CD4-positive, alpha-beta T cell treated with Interleukin-1 beta for 1 hour (primary cell): ENCODE data around the gene SYCE3.

Experiments used
- DNase-seq, 2 donors: peaks; one replicate each; pipeline ENCODE4 v3.0.0-alpha.2; 2020 to 2022

SYCE3 gene

GRCh38 chr22:50516891-50517290 lies 45.8 kb downstream of the SYCE3 start:
- no peak for DNase-seq

- no peak for DNase-seq
Observed at GRCh38 chr22:50516068-50516467, 46.7 kb downstream of the SYCE3 start.

- no peak for DNase-seq
Observed at GRCh38 chr22:50513175-50513574, 49.5 kb downstream of the SYCE3 start.

GRCh38 chr22:50508897-50509296 lies 53.8 kb downstream of the SYCE3 start:
- no peak for DNase-seq

GRCh38 chr22:50507991-50508884 lies 54.5 kb downstream of the SYCE3 start, which contains the start of gene NCAPH2:
NCAPH2 (plus strand) TSS chr22:50508224; CDS start chr22:50508338, 114 bp downstream.
- peak; percentile 97 for DNase-seq

- DNase-seq, result peak; percentile 93 to 94
Observed at GRCh38 chr22:50507421-50507990, 55.2 kb downstream of the SYCE3 start, which contains the start of gene LMF2. LMF2 (minus strand) TSS chr22:50507702; CDS start chr22:50507675, 27 bp downstream.

DNA sequence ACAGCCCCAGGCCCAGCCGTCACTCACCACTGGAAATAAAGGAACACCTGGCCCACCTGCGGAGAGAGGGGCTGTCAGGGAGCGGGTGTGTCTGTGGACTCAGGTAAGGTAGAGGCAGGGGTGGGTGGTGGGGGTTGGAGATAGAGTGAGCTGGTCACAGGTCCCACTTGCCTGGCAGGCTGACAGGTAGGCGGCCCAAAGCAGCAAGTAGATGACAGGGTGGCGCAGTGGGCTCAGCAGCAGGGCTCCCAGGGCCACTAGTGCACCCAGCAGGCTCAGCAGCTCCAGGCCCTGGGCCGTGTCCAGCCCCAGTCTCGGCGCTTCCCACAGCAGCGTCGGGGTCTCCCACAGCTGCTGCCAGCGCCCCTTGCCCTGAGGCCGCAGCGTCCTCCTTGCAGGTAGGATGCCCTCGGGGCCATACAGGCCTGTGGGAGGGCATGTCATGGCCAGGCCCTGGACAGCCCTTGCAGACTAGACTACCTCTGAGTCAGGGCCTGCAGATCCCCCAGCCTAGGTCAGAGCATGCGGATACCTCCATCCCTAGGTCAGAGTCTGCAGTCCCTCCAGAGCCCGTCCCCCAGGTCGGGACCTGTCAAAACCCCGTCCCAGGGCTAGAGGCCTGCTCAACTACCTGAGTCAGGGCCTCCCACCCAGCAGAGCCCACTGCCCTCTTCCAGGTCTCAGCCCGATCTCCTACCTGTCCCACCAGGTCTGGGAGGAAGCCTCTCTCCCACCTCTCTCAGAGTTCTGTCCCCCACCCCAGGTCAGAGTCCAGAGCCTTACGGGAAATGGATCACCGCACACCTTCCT lies 55.9 kb downstream of the SYCE3 start:
- no peak for DNase-seq

DNA sequence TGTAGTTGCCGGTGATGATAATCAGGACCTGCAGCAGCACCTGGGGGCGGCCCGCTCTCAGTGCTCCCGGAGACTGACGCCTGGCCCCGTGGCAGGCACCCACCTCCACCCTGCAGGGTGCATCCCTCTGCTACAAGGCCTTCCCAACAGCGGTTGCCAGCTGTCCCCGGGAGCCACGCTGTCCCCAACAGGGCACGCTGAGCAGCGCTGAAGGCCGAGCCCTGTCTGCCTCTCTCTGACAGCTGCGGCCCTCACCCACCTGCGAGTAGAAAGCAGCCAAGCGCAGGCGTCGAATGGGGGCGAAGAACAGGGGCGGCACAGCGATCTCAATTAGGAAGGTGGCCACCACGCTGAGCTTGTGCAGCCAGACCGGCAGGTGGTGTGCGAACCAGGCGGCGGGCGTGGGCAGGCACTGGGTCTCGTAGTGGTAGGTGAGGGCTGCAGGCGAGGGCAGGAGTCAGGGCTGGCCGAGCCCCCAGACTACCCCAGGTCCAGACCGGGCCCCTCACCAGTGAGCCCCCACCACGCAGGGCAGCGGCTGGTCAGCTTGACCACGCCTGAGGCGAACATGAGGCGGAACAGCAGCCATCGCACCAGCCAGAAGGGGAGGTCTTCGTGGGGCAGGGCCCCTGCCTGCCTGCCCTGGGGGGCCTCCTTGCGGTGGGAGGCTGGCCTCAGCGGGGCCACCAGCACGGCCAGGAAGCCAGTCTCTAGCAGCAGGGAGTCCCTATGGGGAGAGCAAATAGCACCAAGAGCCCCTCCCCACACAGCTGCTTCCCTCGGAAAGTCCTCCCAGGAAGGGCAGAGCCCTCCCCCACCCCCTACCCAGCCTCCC lies 56.7 kb downstream of the SYCE3 start:
- DNase-seq, result no peak

DNA sequence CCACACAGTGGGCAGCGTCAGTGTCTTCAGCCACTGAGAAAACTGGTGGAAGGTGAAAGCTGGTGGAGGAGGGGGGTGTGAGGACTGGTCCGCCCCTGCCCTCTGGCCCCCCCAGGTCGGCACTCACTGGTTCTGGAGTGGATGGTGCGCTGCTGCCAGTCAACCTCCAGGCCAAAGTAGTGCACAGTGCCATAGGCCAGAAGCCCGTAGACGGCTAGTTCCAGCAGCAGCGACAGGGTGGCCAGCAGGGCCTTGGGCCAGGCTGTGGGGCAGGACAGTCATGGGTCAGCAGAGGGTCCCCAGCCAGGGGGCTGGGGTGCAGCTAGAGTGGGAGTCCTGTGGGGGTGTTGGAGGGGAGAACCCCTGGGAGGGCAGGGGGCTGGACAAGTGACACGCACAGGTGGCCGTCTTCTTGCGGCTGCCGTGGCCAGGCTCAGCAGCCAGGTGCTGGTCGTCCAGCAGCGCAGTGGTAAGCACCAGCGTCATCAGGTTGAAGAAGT lies 57.4 kb downstream of the SYCE3 start:
- DNase-seq, result no peak

GRCh38 chr22:50504369-50505211 lies 58.1 kb downstream of the SYCE3 start:
- no peak for DNase-seq

DNA sequence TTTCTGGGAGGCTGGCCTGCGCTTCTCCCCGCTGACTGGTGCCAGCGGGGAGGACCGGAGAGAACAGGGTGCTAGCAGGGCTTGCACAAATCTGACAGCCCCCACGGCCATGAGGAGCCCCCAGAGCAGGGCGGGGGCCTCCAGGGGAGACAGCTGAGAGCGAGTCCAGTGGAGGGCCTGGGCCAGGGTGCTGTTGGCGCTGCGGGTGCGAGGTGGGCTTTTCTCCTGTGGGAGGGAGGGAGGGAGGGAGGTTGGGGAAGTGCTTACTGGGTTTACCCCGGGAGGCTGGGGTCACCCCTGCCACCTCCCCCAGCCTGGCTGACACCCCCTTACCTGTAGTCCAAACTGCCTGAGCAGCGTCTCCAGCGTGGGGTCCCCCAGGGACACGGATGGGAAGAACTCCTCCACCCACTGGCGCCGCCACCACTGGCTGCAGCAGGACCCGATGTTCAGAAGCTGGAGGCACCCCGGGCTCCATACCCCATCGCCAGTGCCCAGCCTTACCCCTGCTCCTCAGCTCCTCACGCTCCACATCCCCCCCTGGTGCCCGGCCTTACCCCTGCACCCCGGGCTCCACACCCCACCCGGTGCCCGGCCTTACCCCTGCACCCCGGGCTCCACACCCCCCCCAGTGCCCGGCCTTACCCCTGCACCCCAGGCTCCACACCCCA lies 59.1 kb downstream of the SYCE3 start:
- DNase-seq, result no peak

- no peak for DNase-seq
Observed at GRCh38 chr22:50502628-50503474, 59.9 kb downstream of the SYCE3 start.

DNA sequence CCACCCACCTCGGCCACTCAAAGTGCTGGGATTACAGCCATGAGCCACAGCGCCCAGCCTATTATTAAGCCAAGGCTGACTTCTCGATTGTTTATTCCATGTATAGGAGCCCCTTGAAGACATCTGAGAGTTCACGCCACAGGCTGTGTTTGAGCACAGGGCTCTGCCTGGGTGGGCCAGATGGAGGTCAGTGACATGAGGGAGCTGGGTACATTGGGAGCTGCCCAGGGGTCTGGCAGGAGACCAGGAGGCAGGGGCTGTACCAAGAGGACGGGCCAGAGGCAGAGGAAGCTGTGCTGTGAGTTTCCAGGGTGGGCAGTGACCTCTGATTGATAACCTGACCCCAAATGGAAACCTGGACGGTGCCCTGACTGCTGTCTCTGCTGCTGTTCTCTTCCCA lies 60.6 kb downstream of the SYCE3 start:
- no peak for DNase-seq
